Osteoblast (primary cell): ENCODE results near the gene CXADR. TPM values are rescaled to one million over a fixed set of nuclear protein-coding genes. Genes with fewer than 3 reads are reported as not detected.

ENCODE experiments used
- DNase-seq: peaks from one replicate; pipeline ENCODE4 v3.0.0; 2011; ENCODE audit warnings: low spot score, mixed read lengths; ENCODE audit not compliant: insufficient read length; ENCODE audit errors: missing footprints
- H2AFZ ChIP-seq: 2 replicates; pipeline ENCODE4 v1.6.0; 2011; ENCODE audit warnings: mild to moderate bottlenecking, low read length
- H3K27ac ChIP-seq: 2 replicates; pipeline ENCODE4 v1.5.1; 2011; ENCODE audit warnings: mild to moderate bottlenecking, low read depth, low read length, moderate library complexity
- H3K27me3 ChIP-seq: 2 replicates; pipeline ENCODE4 v1.6.0; 2012; ENCODE audit warnings: mild to moderate bottlenecking, control low read depth, inconsistent platforms, low read length, moderate library complexity; ENCODE audit not compliant: insufficient read depth
- H3K36me3 ChIP-seq: 2 replicates; pipeline ENCODE4 v1.5.1; 2011; ENCODE audit warnings: mild to moderate bottlenecking, low read length, control low read depth, moderate library complexity; ENCODE audit not compliant: insufficient read depth
- H3K4me1 ChIP-seq: 2 replicates; pipeline ENCODE4 v1.5.1; 2011; ENCODE audit warnings: mild to moderate bottlenecking, low read length, control low read depth, moderate library complexity; ENCODE audit not compliant: insufficient read depth
- H3K4me2 ChIP-seq: 2 replicates; pipeline ENCODE4 v1.6.0; 2011; ENCODE audit warnings: mild to moderate bottlenecking, low read length; ENCODE audit not compliant: insufficient read depth
- H3K4me3 ChIP-seq: fragments of 200-600 bp; sonication (generic); 3 replicates; pipeline ENCODE4 v1.5.1; 2012; ENCODE audit warnings: mild to moderate bottlenecking, low read length, inconsistent platforms; ENCODE audit not compliant: insufficient read depth
- H3K79me2 ChIP-seq: 2 replicates; pipeline ENCODE4 v1.6.0; 2012; ENCODE audit warnings: mild to moderate bottlenecking, low read length, control low read depth, inconsistent platforms; ENCODE audit not compliant: insufficient read depth
- H3K9me3 ChIP-seq: 2 replicates; pipeline ENCODE4 v1.5.1; 2011; ENCODE audit warnings: low read depth, low read length, control low read depth
- H4K20me1 ChIP-seq: 2 replicates; pipeline ENCODE4 v1.6.0; 2012; ENCODE audit warnings: mild to moderate bottlenecking, low read length, control low read depth; ENCODE audit not compliant: insufficient read depth
- CTCF ChIP-seq: IDR thresholded peaks from 2 replicates; pipeline ENCODE4 v1.5.1; 2011; ENCODE audit warnings: mild to moderate bottlenecking, low read depth, low read length, moderate library complexity; ENCODE audit errors: extremely low read depth
- small RNA-seq: library from RNA; depleted of rRNA; stranded (forward); fragments of <200 nt; gene quantifications from one replicate; pipeline ENCODE3, GENCODE V24; 2012
- total RNA-seq: library from RNA; depleted of rRNA; stranded (reverse); fragments of >200 nt; gene quantifications from 2 replicates; pipeline ENCODE4 v1.2.3, GENCODE V29; 2012

The CXADR gene
- total RNA-seq, 1 donor: 0.36 TPM

DNA sequence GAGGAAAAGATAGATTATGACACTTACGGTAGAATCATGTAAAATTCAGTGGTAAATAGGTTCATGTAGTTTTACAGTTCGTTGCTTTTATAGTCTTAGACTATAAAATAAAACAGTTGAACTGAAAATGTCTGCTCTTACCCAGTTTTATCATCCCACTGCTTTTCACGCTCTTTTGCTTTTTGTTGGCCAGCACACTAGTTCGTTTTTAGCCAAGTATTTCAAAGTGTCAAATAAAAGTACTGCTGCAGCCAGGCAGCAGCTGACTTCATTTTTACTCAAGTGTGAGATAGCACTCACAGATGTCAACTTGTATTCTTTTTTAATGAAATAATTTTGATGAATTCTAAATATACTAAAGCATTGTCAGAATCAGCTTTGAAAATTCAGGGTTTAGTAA is 118.4 kb downstream of the CXADR start:
- Histone ChIP-seq H3K27me3 (no peaks in the 10 kb centered on the region), H4K20me1 (no peaks in the 10 kb centered on the region), H3K4me1 (no peaks in the 10 kb centered on the region), H3K4me3 (no peak overlapping the region), H3K4me2 (no peak overlapping the region), H3K27ac (no peak overlapping the region), H3K79me2 (no peaks in the 10 kb centered on the region), H3K36me3 (no peaks in the 10 kb centered on the region), H2AFZ (no peak overlapping the region), H3K9me3 (no peaks in the 10 kb centered on the region)
- no peak for DNase-seq
- no peak for TF ChIP-seq CTCF

DNA sequence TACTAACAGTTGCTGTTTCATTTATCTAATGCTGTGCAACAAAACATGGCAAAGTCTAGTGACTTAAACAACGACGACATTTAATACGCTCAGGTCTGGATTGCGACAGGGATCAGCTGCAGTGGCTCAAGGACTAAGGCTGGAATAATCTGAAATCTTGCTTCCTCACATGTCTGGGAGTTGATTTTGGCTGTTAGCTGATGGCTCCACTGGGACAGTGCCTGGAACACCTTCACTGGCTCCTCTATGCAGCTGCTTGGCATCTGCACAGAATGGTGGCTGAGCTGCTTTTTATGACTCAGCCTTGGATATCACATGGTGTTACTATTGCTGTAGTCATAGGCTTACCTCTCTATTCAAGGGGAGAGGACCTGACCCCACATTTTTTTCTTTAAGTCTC is 123.9 kb downstream of the CXADR start:
- no peaks in the 10 kb centered on the region for H3K36me3 ChIP-seq
- H3K27ac ChIP-seq: no peak overlapping the region
- no peaks in the 10 kb centered on the region for H3K27me3 ChIP-seq
- no peaks in the 10 kb centered on the region for H3K79me2 ChIP-seq
- TF ChIP-seq CTCF: no peak
- no peaks in the 10 kb centered on the region for H3K9me3 ChIP-seq
- no peak overlapping the region for H2AFZ ChIP-seq
- H3K4me2 ChIP-seq: no peak overlapping the region
- H3K4me1 ChIP-seq: no peaks in the 10 kb centered on the region
- no peak overlapping the region for H3K4me3 ChIP-seq
- DNase-seq: no peak
- no peaks in the 10 kb centered on the region for H4K20me1 ChIP-seq

DNA sequence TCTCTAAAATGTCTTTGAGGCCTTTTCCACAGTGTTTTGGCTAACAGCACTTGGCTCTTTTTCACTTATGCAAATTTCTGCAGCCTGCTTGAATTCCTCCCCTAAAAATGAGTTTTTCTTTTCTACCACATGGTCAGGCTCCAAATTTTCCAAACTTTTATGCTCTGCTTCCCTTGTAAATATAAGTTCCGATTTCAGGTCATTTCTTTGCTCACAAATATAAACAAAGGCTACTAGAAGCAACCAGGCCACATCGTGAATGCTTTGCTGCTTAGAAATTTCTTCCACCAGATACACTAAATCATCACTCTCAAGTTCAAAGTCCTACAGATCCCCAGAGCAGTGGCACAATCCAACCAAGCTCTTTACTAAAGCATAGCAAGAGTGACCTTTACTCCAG is 128.0 kb downstream of the CXADR start:
- Histone ChIP-seq H3K36me3 (no peaks in the 10 kb centered on the region), H3K4me1 (no peaks in the 10 kb centered on the region), H3K4me2 (no peak overlapping the region), H2AFZ (no peak overlapping the region), H3K27me3 (no peaks in the 10 kb centered on the region), H4K20me1 (no peaks in the 10 kb centered on the region), H3K4me3 (no peak overlapping the region), H3K79me2 (no peaks in the 10 kb centered on the region), H3K27ac (no peak overlapping the region), H3K9me3 (no peaks in the 10 kb centered on the region)
- no peak for TF ChIP-seq CTCF
- no peak for DNase-seq

Small RNA genes within 50 kb of the gene (small RNA-seq; reads per million reads assigned to genes)
- gene RF00019 (not detected), gene RN7SL163P (not detected), gene RPL39P40 (not detected)

Other genes starting within 250 kb of the CXADR start
- 22.1 and 22.4 TPM in 2 replicates for gene BTG3, start 99.9 kb downstream of the CXADR start, total RNA-seq